Measurements from ENCODE around the gene CBLB.

CBLB gene

DNA sequence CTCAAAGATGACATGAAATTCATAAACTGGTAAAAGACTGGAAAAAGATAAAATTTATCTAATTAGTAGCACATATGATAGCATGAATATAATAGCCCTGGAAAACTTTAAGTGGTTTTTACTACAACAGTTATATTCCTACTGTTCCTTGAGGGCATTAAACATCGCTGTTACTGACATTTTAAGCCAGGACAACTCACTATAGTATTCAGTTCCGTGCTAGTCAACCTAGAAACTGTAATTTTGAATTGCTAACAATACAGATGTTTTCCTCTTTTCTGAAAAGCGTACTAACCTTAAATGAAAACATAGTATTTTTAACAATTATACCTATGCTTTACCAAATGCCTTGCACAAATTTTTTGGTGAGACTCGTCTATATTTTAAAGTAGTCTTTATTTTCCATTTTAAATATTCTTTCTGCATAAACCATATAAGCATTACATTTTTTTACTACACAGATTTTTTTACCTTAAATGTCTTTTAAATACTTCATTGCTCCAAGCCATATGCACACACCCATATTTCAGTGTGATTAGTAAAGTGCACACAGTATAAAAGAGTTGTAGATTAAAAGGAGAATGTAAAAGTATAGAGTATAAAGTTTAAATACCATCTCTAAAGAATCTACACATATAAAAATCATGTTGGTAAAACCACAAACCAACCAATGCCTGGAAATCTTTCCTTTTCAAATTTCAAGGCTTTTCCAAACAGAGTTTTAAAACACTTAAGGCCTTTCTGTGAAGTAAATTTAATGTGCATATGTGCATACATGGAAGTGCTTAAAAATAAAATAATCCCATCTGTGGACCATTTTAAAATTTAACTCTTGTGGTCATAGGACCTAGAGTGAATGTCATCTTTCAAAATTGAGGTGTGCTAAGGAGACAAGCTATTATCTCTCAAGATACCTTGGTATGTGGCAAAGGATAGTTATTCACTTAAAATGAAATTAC is 20.1 kb upstream of the CBLB start:
- TF ChIP-seq, protein P1, sequence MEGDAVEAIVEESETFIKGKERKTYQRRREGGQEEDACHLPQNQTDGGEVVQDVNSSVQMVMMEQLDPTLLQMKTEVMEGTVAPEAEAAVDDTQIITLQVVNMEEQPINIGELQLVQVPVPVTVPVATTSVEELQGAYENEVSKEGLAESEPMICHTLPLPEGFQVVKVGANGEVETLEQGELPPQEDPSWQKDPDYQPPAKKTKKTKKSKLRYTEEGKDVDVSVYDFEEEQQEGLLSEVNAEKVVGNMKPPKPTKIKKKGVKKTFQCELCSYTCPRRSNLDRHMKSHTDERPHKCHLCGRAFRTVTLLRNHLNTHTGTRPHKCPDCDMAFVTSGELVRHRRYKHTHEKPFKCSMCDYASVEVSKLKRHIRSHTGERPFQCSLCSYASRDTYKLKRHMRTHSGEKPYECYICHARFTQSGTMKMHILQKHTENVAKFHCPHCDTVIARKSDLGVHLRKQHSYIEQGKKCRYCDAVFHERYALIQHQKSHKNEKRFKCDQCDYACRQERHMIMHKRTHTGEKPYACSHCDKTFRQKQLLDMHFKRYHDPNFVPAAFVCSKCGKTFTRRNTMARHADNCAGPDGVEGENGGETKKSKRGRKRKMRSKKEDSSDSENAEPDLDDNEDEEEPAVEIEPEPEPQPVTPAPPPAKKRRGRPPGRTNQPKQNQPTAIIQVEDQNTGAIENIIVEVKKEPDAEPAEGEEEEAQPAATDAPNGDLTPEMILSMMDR (conservative IDR thresholded peaks at IDR 0.05; ENCODE audit: low read depth, low read length): no peak
- no peak for DNase-seq (ENCODE audit: low read depth)
- H3K4me3 ChIP-seq (ENCODE audit: low read depth, low read length): no peak overlapping the region

- DNase-seq (ENCODE audit: low read depth): no peak
- no peak overlapping the region for H3K4me3 ChIP-seq (ENCODE audit: low read depth, low read length)
- TF ChIP-seq, protein P1 (conservative IDR thresholded peaks at IDR 0.05; ENCODE audit: low read depth, low read length): no peak
Observed at GRCh38 chr3:105885256-105885655, 16.4 kb upstream of the CBLB start.

DNA sequence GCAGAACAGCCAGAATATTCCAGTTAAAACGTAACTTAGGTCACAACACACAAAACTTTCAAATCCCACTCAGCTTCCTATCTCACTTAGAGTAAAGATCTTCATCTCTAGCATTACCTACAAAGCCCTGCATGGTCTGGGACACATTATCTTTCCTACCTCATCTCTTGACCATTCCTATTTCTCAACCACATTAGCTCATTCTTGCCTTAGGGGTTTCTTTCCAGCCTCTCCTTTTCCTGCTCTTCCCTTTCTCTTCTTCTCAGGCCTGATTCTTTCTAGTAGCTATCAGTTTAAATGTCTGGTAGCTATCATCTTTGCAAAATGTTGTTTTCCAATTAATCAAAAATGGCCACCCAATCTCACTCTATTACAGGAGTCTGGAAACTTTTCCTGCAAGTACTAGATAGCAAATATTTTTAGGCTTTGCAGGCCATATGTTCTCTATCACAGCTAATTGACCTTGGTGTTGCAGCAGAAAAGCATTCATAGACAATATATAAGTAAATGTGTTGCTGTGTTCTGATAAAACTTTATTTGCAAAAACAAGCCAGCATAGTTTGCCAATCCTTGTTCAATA is 15.1 kb upstream of the CBLB start:
- no peak for DNase-seq (ENCODE audit: low read depth)
- no peak overlapping the region for H3K4me3 ChIP-seq (ENCODE audit: low read depth, low read length)
- TF ChIP-seq, protein P1 (conservative IDR thresholded peaks at IDR 0.05; ENCODE audit: low read depth, low read length): no peak

- H3K4me3 ChIP-seq (ENCODE audit: low read depth, low read length): no peak overlapping the region
- TF ChIP-seq, protein P1 (conservative IDR thresholded peaks at IDR 0.05; ENCODE audit: low read depth, low read length): no peak
- no peak for DNase-seq (ENCODE audit: low read depth)
Observed at GRCh38 chr3:105880681-105881290, 12.0 kb upstream of the CBLB start.

DNA sequence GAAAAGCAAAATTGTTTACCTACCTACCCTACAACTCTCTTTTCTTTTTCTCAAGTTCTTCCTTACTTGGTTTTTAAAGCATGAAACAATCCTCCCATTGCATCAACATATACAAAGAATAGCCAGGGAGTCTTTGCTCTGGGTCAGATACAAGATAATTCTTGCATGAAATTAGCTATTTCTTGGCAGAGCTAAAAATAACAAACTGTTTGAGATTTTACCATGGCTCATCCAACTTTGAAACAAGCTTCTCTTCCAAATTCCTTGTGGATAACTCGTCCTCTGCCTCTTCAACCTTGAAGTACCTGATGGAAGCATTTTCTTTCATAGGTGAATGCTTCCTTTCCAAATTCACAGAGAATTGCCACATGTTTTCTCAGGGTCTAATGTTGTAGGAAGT is 9.2 kb upstream of the CBLB start:
- TF ChIP-seq, protein P1 (conservative IDR thresholded peaks at IDR 0.05; ENCODE audit: low read depth, low read length): no peak
- H3K4me3 ChIP-seq (ENCODE audit: low read depth, low read length): no peak overlapping the region
- peak; percentile 52 for DNase-seq (ENCODE audit: low read depth)

- DNase-seq (ENCODE audit: low read depth): no peak
- TF ChIP-seq, protein P1 (conservative IDR thresholded peaks at IDR 0.05; ENCODE audit: low read depth, low read length): no peak
- no peak overlapping the region for H3K4me3 ChIP-seq (ENCODE audit: low read depth, low read length)
Observed at GRCh38 chr3:105877336-105877910, 8.6 kb upstream of the CBLB start.

Measured in choroid plexus epithelial cell (primary cell).